Amniotic stem cell (primary cell): ENCODE results near the gene SORCS2.

ENCODE experiments used
- DNase-seq: peaks from one replicate; lab custom pipeline; 2025; lab: John Stamatoyannopoulos, UW

SORCS2 gene

GRCh38 chr4:7186516-7187167, 5.7 kb upstream of the SORCS2 start:
- DNase-seq: no peak

- no peak for DNase-seq
These were observed 5.2 kb upstream of the SORCS2 start for GRCh38 chr4:7187168-7187535.

- no peak for DNase-seq
These were observed 4.6 kb upstream of the SORCS2 start for GRCh38 chr4:7187691-7188090.

GRCh38 chr4:7189066-7189465, 3.3 kb upstream of the SORCS2 start:
- DNase-seq: no peak

- DNase-seq: no peak
These were observed 2.7 kb upstream of the SORCS2 start for GRCh38 chr4:7189475-7190277.

- no peak for DNase-seq
These were observed 2.1 kb upstream of the SORCS2 start for GRCh38 chr4:7190278-7190594.

GRCh38 chr4:7190691-7191545, 1.4 kb upstream of the SORCS2 start:
- no peak for DNase-seq

- no peak for DNase-seq
These were observed 639 bp upstream of the SORCS2 start for GRCh38 chr4:7191546-7192251.

GRCh38 chr4:7193030-7193958, 956 bp downstream of the SORCS2 start:
- DNase-seq: no peak

- no peak for DNase-seq
These were observed 2.2 kb downstream of the SORCS2 start for GRCh38 chr4:7194251-7195140.

GRCh38 chr4:7195141-7195515, 2.8 kb downstream of the SORCS2 start:
- DNase-seq: no peak

GRCh38 chr4:7195546-7196287, 3.4 kb downstream of the SORCS2 start:
- DNase-seq: no peak

- DNase-seq: no peak
These were observed 3.9 kb downstream of the SORCS2 start for GRCh38 chr4:7196288-7196651.

- DNase-seq: no peak
These were observed 4.4 kb downstream of the SORCS2 start for GRCh38 chr4:7196736-7197135.

- DNase-seq: no peak
These were observed 5.6 kb downstream of the SORCS2 start for GRCh38 chr4:7197910-7198309.

- no peak for DNase-seq
These were observed 6.2 kb downstream of the SORCS2 start for GRCh38 chr4:7198440-7199128.

- DNase-seq: no peak
These were observed 6.9 kb downstream of the SORCS2 start for GRCh38 chr4:7199129-7199725.

- DNase-seq: no peak
These were observed 7.6 kb downstream of the SORCS2 start for GRCh38 chr4:7199771-7200441.
